Retinal pigment epithelial cell (primary cell): ENCODE data around the gene MT1A.
A peak's percentile ranks its signal among the peaks of the same experiment; 100 is the strongest.

Experiments
- DNase-seq: peaks from one replicate; pipeline ENCODE4 v3.0.0-alpha.2; 2010; ENCODE audit warnings: low read depth
- H3K4me3 ChIP-seq: 2 replicates; pipeline ENCODE4 v1.5.1; 2011; ENCODE audit warnings: mild to moderate bottlenecking, low read length, control low read depth, moderate library complexity
- CTCF ChIP-seq: conservative IDR thresholded peaks from 2 replicates; pipeline ENCODE4 v1.5.1; 2011; ENCODE audit warnings: low read depth, low read length, control low read depth, inconsistent platforms

Gene MT1A

GRCh38 chr16:56625943-56626654, 12.4 kb upstream of the MT1A start:
- H3K4me3 ChIP-seq: peak overlapping the region; percentile 68
- no peak for TF ChIP-seq CTCF
- no peak for DNase-seq

- DNase-seq: no peak
- peak overlapping the region; percentile 68 for H3K4me3 ChIP-seq
- TF ChIP-seq CTCF: no peak
Measured at GRCh38 chr16:56626685-56627084, 11.8 kb upstream of the MT1A start.

- no peak for DNase-seq
- H3K4me3 ChIP-seq: no peak overlapping the region
- no peak for TF ChIP-seq CTCF
Measured at GRCh38 chr16:56628486-56629350, 9.7 kb upstream of the MT1A start.

- no peak overlapping the region for H3K4me3 ChIP-seq
- TF ChIP-seq CTCF: no peak
- DNase-seq: no peak
Measured at GRCh38 chr16:56629531-56629930, 8.9 kb upstream of the MT1A start.

- no peak for TF ChIP-seq CTCF
- DNase-seq: no peak
- H3K4me3 ChIP-seq: no peak overlapping the region
Measured at GRCh38 chr16:56630134-56630533, 8.3 kb upstream of the MT1A start.

- no peak for DNase-seq
- no peak overlapping the region for H3K4me3 ChIP-seq
- TF ChIP-seq CTCF: no peak
Measured at GRCh38 chr16:56631197-56631596, 7.3 kb upstream of the MT1A start.

GRCh38 chr16:56631832-56632155, 6.7 kb upstream of the MT1A start:
- H3K4me3 ChIP-seq: peak overlapping the region; percentile 39
- no peak for TF ChIP-seq CTCF
- no peak for DNase-seq
